ENCODE data around the gene NTM.

The NTM gene

DNA sequence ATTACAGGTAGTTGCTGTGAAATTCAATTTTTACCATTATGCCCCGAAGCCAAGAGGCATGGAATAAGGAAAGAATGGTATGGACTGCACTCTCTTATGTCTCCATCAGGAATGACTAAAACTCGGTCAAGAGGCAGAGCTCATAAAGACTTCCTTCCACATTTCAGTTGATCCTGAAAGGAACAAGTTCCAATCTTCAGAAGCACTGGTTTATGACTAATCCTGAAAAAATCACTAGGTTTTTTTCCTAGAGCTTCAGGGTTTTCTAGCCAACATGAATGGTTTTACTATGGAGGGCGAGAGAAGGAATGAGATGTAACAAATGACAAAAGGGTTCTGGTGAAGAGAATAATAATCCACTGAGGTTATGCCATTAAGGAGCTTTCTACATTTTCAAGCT is 832.2 kb downstream of the NTM start:
- no peak overlapping the region for H3K4me3 ChIP-seq (ENCODE audit: low read length)
- TF ChIP-seq, protein P1, sequence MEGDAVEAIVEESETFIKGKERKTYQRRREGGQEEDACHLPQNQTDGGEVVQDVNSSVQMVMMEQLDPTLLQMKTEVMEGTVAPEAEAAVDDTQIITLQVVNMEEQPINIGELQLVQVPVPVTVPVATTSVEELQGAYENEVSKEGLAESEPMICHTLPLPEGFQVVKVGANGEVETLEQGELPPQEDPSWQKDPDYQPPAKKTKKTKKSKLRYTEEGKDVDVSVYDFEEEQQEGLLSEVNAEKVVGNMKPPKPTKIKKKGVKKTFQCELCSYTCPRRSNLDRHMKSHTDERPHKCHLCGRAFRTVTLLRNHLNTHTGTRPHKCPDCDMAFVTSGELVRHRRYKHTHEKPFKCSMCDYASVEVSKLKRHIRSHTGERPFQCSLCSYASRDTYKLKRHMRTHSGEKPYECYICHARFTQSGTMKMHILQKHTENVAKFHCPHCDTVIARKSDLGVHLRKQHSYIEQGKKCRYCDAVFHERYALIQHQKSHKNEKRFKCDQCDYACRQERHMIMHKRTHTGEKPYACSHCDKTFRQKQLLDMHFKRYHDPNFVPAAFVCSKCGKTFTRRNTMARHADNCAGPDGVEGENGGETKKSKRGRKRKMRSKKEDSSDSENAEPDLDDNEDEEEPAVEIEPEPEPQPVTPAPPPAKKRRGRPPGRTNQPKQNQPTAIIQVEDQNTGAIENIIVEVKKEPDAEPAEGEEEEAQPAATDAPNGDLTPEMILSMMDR (conservative IDR thresholded peaks at IDR 0.05; ENCODE audit: low read depth, low read length) = no peak
- DNase-seq (ENCODE audit: low read depth) = no peak

DNA sequence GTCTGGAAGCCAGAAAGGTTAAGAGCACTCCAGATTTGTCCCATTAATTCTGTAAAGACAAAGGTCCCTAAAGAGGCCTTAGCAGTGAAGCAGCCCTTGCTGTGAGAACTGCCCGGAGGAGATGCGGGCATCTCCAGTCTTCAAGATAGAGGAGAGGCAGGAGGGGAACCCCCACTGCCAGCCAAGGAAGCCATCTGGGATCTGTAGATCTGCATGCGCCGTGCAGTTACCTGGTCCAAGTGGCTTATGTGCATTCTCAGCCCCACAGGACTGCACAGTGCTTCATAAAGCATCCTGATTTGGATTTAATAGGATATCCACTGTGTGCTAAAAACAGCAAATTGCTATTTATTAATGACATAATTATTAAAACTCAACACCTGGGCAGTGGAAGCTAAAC is 834.6 kb downstream of the NTM start:
- no peak for DNase-seq (ENCODE audit: low read depth)
- H3K4me3 ChIP-seq (ENCODE audit: low read length) = no peak overlapping the region
- TF ChIP-seq, protein P1 (conservative IDR thresholded peaks at IDR 0.05; ENCODE audit: low read depth, low read length) = no peak

GRCh38 chr11:132205496-132205895 is 835.1 kb downstream of the NTM start:
- no peak overlapping the region for H3K4me3 ChIP-seq (ENCODE audit: low read length)
- no peak for DNase-seq (ENCODE audit: low read depth)
- TF ChIP-seq, protein P1 (conservative IDR thresholded peaks at IDR 0.05; ENCODE audit: low read depth, low read length) = no peak

DNA sequence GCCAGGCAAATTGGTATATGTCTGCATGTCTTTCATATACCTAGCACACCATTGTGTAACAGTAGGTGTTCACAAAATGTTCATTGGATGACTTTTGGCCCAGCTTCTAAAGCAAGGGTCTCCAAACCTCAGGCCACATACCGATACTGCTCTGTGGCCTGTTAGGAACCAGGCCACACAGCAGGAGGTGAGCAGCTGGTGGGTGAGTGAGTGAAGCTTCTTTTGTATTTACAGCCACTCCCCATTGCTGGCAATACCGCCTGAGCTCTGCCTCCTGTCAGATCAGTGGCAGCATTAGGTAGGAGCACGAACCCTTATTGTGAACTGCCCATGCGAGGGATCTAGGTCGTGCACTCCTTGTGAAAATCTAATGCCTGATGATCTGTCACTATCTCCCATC is 836.6 kb downstream of the NTM start:
- DNase-seq (ENCODE audit: low read depth) = no peak
- TF ChIP-seq, protein P1 (conservative IDR thresholded peaks at IDR 0.05; ENCODE audit: low read depth, low read length) = no peak
- H3K4me3 ChIP-seq (ENCODE audit: low read length) = no peak overlapping the region

DNA sequence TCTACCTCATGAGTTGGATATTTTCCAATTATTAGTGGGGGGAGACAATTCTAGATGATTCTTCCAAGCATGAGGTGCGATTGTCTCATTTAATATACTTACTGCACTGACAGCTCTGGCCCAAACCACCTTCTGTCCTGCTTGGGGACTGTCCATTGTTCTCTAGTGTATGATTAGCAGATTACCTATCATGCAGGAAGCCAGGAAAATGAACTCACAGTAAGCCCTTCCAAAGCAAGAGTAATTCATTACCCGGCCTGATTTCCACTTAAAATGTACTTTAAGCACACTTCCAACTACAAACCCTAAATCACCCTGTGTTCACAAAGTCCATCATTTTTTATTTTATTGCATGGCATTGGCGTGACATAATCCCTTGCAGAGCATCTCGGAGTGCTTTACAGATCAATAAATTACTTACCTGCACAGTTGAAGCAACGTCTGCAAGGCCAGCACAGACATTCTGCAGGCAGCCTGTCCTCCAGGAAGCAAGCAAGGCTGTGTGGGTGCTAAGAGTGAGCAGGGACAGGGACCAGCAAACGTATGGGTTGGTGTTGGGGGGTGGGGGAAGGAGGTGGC is 838.2 kb downstream of the NTM start:
- no peak for DNase-seq (ENCODE audit: low read depth)
- H3K4me3 ChIP-seq (ENCODE audit: low read length) = no peak overlapping the region
- TF ChIP-seq, protein P1 (conservative IDR thresholded peaks at IDR 0.05; ENCODE audit: low read depth, low read length) = no peak

GRCh38 chr11:132211479-132211878 is 841.1 kb downstream of the NTM start:
- DNase-seq (ENCODE audit: low read depth) = no peak
- TF ChIP-seq, protein P1 (conservative IDR thresholded peaks at IDR 0.05; ENCODE audit: low read depth, low read length) = no peak
- H3K4me3 ChIP-seq (ENCODE audit: low read length) = no peak overlapping the region

GRCh38 chr11:132217856-132218255 is 847.4 kb downstream of the NTM start:
- no peak for DNase-seq (ENCODE audit: low read depth)
- H3K4me3 ChIP-seq (ENCODE audit: low read length) = no peak overlapping the region
- TF ChIP-seq, protein P1 (conservative IDR thresholded peaks at IDR 0.05; ENCODE audit: low read depth, low read length) = no peak
